Activated CD4-positive, alpha-beta T cell treated with anti-CD3 and anti-CD28 coated beads, Interleukin-2, amount 10 ng/mL, durations not matched to agents 7 days and 5 days (primary cell): ENCODE data around the gene APBA1. TPM values are rescaled to one million over a fixed set of nuclear protein-coding genes. Genes with fewer than 3 reads are reported as not detected.

ENCODE experiments used
- CTCF ChIA-PET: fragments of 350-600 bp; sonication (Branson Sonifier 250); formaldehyde crosslinking; loops from one replicate; lab custom pipeline; 2021; ENCODE audit warnings: antibody characterized with exemption; lab: Charles Lee
- POLR2A ChIA-PET: fragments of 350-600 bp; sonication (Branson Sonifier 250); formaldehyde crosslinking; loops from one replicate; lab custom pipeline; 2021; ENCODE audit warnings: antibody characterized with exemption; lab: Charles Lee
- DNase-seq: peaks from one replicate; pipeline ENCODE4 v3.0.0-alpha.2; 2020
- H3K27ac Mint-ChIP-seq: one replicate; pipeline ENCODE4 v1.8.0; 2021; ENCODE audit warnings: mild to moderate bottlenecking, moderate library complexity, mixed read lengths
- H3K27me3 Mint-ChIP-seq: one replicate; pipeline ENCODE4 v1.8.0; 2021; ENCODE audit warnings: mixed read lengths
- H3K36me3 Mint-ChIP-seq: one replicate; pipeline ENCODE4 v1.8.0; 2021; ENCODE audit warnings: low read depth, mixed read lengths
- H3K4me1 Mint-ChIP-seq: one replicate; pipeline ENCODE4 v1.8.0; 2021; ENCODE audit warnings: mixed read lengths
- H3K4me3 Mint-ChIP-seq: one replicate; pipeline ENCODE4 v1.8.0; 2021; ENCODE audit warnings: mild to moderate bottlenecking, moderate library complexity, mixed read lengths
- H3K9me3 Mint-ChIP-seq: one replicate; pipeline ENCODE4 v1.8.0; 2021; ENCODE audit warnings: mixed read lengths
- total RNA-seq, 2 experiments: library from RNA; stranded (reverse); gene quantifications; one replicate each; pipeline ENCODE4 v1.2.3, GENCODE V29; 2021

APBA1 gene
- total RNA-seq, 2 experiments from 2014 or later, result 1.6 to 2.3 TPM

GRCh38 chr9:69380301-69380700 is 291.9 kb downstream of the APBA1 start:
- no peak overlapping the region for H3K27ac Mint-ChIP-seq
- no peaks in the 10 kb centered on the region for H3K9me3 Mint-ChIP-seq
- CTCF ChIA-PET, result no interaction called here
- H3K36me3 Mint-ChIP-seq, result no peaks in the 10 kb centered on the region
- DNase-seq, result no peak
- no peak overlapping the region for H3K4me3 Mint-ChIP-seq
- no peaks in the 10 kb centered on the region for H3K4me1 Mint-ChIP-seq
- POLR2A ChIA-PET, result no interaction called here
- H3K27me3 Mint-ChIP-seq, result peaks cover 4% of the 10 kb centered on the region

DNA sequence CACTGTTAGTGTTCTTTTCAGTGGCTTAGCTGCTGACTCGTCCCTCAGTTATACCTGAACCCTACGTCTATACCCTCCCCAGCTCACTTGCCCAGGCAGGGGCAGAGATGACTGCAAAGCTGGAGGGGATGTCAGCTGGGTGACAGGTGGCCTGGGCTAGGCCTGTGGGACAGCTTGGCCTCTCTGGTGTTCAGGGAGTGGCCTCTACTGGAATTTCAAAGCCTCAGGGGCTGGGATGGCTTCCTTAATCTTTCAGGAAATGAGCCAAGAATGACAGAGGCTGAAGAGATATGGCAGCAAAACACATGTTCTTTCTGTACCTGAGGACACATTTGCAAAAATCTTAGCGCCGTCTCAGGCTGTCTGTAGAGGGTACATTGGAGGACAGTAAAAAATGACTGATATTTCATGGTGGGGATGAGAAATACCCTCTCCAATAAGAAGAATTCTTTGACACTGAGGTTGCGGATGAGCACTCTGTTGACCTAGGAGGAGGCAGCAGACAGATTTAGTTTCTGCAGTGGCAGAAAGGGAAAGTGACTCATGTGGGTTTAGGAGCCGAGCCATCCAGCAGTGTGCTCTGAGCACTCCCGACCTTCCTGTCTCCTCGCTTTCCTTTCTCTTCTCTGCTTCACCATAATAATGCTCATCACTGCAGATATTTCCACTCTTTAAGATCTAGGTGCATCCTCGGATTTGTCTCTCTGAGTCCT is 292.7 kb downstream of the APBA1 start:
- Mint-ChIP-seq H3K4me1 (no peaks in the 10 kb centered on the region), H3K36me3 (no peaks in the 10 kb centered on the region), H3K9me3 (no peaks in the 10 kb centered on the region), H3K27me3 (peaks cover 5% of the 10 kb centered on the region), H3K27ac (no peak overlapping the region), H3K4me3 (no peak overlapping the region)
- CTCF ChIA-PET, result no interaction called here
- no peak for DNase-seq
- POLR2A ChIA-PET, result no interaction called here

- H3K36me3 Mint-ChIP-seq, result no peaks in the 10 kb centered on the region
- no peaks in the 10 kb centered on the region for H3K9me3 Mint-ChIP-seq
- CTCF ChIA-PET, result no interaction called here
- POLR2A ChIA-PET, result no interaction called here
- no peak overlapping the region for H3K4me3 Mint-ChIP-seq
- H3K27me3 Mint-ChIP-seq, result peaks cover 5% of the 10 kb centered on the region
- no peaks in the 10 kb centered on the region for H3K4me1 Mint-ChIP-seq
- no peak for DNase-seq
- H3K27ac Mint-ChIP-seq, result no peak overlapping the region
These were observed 294.2 kb downstream of the APBA1 start for GRCh38 chr9:69377981-69378380.

Other genes starting within 250 kb of the APBA1 start
- 10 to 100 TPM; 55.6 to 62.3 TPM for gene PTAR1, start 87.6 kb upstream of the APBA1 start, total RNA-seq
- not detected for gene CFAP95, start 148.4 kb upstream of the APBA1 start, total RNA-seq